Measurements from ENCODE around the gene SRPX2. TPM values are rescaled to one million over a fixed set of nuclear protein-coding genes. Genes with fewer than 3 reads are reported as not detected.

The SRPX2 gene
- total RNA-seq, 3 donors from 2014 or later: 15.2 to 61.0 (median 32.6) TPM

DNA sequence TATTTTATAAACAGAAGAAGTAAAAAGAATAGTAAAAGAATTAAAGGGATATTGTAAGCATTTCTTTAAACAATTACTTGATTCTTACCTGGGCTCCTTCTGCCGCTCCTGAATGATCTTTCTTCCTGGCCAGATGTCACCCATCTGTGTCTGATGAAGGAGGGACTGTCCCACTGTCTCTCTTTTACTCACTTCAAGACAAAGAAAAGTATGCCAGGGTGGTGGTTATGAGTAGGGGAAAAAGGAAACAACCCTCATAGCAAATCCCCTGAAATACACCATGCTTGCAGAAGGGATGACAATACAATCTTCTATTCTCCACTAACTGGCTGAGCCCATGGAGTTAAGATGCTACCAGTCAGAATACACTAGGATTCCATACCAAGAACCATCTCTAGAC lies 56.8 kb downstream of the SRPX2 start:
- H3K4me3 ChIP-seq: no peak overlapping the region
- H3K36me3 ChIP-seq: no peaks in the 10 kb centered on the region
- intact Hi-C loops (cut with DNase I; ENCODE audit: low total_unique reads): no loop called here
- no peaks in the 10 kb centered on the region for H3K9me3 ChIP-seq
- DNase-seq (ENCODE audit: low spot score in 2 of 2): no peak
- no peaks in the 10 kb centered on the region for H3K4me1 ChIP-seq
- peaks cover 0 to 48% of the 10 kb centered on the region in 2 donors for H3K27me3 ChIP-seq
- no peak overlapping the region for H3K27ac ChIP-seq
- TF ChIP-seq POLR2AphosphoS5 (IDR thresholded peaks at IDR 0.05) (no peak), POLR2A (IDR thresholded peaks at IDR 0.05) (no peak), CTCF (IDR thresholded peaks at IDR 0.05) (no peak)

DNA sequence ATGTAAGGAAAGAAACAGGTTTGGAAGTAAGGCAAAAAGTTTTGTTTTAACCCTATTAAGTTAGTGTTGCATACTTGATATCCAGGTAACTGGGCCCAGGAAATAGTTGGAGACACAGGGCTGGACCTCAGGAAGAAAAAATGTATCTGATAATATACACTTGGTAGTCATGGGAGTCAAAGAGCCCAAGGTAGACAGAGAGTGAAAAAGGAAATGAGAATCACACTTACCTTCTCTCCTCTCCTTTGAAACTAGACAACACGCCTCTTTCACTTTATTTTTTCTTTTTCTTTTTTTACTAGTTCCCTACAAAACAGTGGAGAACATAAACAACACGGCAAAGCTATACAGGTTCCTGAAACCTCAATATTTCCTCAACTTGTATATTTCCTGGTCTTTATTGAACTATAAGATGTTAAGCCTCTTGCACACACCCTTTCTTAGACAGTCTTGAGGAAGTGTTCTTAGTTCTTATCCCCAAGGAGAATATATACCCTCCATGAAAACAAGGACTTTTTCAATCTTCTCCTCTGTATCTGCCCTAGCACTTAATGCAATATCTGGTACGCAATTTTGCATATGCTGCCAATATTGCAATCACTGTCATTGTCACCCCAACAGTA lies 60.7 kb downstream of the SRPX2 start:
- Histone ChIP-seq H3K36me3 (no peaks in the 10 kb centered on the region), H3K4me3 (no peak overlapping the region), H3K27me3 (peaks cover 0 to 53% of the 10 kb centered on the region in 2 donors), H3K4me1 (no peaks in the 10 kb centered on the region), H3K27ac (no peak overlapping the region), H3K9me3 (no peaks in the 10 kb centered on the region)
- no peak for TF ChIP-seq POLR2A (IDR thresholded peaks at IDR 0.05)
- intact Hi-C loops (cut with DNase I; ENCODE audit: low total_unique reads): no loop called here
- DNase-seq (ENCODE audit: low spot score in 2 of 2): no peak

DNA sequence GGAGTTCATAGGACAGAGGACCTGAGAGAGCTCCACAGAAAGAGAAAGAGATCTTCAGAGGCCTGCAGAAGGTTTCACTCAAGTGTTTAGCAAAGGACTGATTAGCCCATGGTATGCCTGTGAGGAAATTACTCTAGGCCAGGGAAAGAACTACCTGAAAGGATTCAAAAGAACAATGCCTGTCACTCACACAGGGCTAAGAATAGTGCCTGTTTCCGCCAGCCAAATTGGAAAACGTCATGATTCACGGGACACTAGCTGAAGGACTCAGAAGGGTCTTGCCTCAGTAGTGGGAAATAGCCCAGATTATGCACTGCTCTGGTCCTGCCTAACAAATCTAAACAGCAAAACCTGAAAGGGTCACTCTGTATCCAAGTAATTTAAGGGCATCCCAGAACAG lies 66.8 kb downstream of the SRPX2 start:
- intact Hi-C loops (cut with DNase I; ENCODE audit: low total_unique reads): no loop called here
- no peaks in the 10 kb centered on the region for H3K9me3 ChIP-seq
- no peak for DNase-seq (ENCODE audit: low spot score in 2 of 2)
- peaks cover 0 to 29% of the 10 kb centered on the region in 2 donors for H3K27me3 ChIP-seq
- no peak overlapping the region for H3K27ac ChIP-seq
- H3K4me1 ChIP-seq: no peaks in the 10 kb centered on the region
- no peaks in the 10 kb centered on the region for H3K36me3 ChIP-seq
- TF ChIP-seq POLR2AphosphoS5 (IDR thresholded peaks at IDR 0.05) (no peak), POLR2A (IDR thresholded peaks at IDR 0.05) (no peak), CTCF (IDR thresholded peaks at IDR 0.05) (no peak)
- H3K4me3 ChIP-seq: no peak overlapping the region

DNA sequence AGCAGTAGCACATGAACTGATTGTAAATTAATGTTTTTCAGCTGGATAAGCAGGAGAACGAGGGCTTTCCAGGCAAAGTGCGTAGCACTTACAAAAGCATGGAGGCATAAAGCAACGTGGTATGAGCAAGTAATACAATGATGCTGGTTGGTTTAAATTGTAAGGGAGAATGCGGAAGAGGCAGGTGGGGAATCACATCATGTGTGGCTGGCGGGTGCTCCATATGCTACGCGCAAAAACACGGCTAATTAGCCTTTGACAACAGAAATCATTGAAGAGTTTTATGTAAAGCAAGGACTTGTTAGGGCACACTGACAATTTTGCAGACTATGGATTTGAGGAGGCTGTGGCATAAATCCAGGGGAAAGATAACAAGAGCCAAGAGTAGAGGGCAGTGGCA lies 73.4 kb downstream of the SRPX2 start:
- H3K4me3 ChIP-seq: no peak overlapping the region
- H3K9me3 ChIP-seq: no peaks in the 10 kb centered on the region
- H3K27ac ChIP-seq: no peak overlapping the region
- intact Hi-C loops (cut with DNase I; ENCODE audit: low total_unique reads): no loop called here
- H3K27me3 ChIP-seq: peaks cover 0 to 46% of the 10 kb centered on the region in 2 donors
- H3K36me3 ChIP-seq: no peaks in the 10 kb centered on the region
- H3K4me1 ChIP-seq: no peaks in the 10 kb centered on the region
- DNase-seq (ENCODE audit: low spot score in 2 of 2): no peak
- no peak for TF ChIP-seq POLR2AphosphoS5 (IDR thresholded peaks at IDR 0.05)
- TF ChIP-seq CTCF (IDR thresholded peaks at IDR 0.05): no peak
- TF ChIP-seq POLR2A (IDR thresholded peaks at IDR 0.05): no peak

DNA sequence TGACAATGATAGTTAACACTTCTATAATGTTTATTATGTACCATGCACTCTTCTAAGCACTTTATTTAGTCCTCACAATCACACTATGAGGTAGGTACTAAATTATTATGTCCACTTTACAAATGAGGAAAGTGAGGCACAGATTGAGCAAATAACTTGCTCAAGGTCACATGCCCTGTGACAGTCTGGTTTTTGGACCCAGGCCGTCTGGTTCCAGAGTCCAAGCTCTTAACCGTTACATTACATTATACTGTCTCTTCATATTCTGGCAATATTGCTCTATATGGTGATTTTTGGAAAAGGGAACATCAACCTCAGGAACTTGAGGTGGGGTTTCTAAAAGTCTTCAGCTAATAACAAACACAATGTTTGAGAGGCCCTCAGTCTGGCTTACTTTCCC lies 75.1 kb downstream of the SRPX2 start:
- TF ChIP-seq POLR2AphosphoS5 (IDR thresholded peaks at IDR 0.05): no peak
- no peak for TF ChIP-seq POLR2A (IDR thresholded peaks at IDR 0.05)
- TF ChIP-seq CTCF (IDR thresholded peaks at IDR 0.05): no peak
- no peaks in the 10 kb centered on the region for H3K4me1 ChIP-seq
- H3K4me3 ChIP-seq: no peak overlapping the region
- H3K27ac ChIP-seq: no peak overlapping the region
- peaks cover 0 to 41% of the 10 kb centered on the region in 2 donors for H3K27me3 ChIP-seq
- intact Hi-C loops (cut with DNase I; ENCODE audit: low total_unique reads): no loop called here
- no peaks in the 10 kb centered on the region for H3K9me3 ChIP-seq
- DNase-seq (ENCODE audit: low spot score in 2 of 2): no peak
- no peaks in the 10 kb centered on the region for H3K36me3 ChIP-seq
